H1 (cell line): ENCODE results near the gene ANKS1B. TPM values are rescaled to one million over a fixed set of nuclear protein-coding genes. Genes with fewer than 3 reads are reported as not detected.

Experiments used
- CTCF ChIA-PET: fragments of 300-600 bp; sonication (Branson Sonifier 250); formaldehyde crosslinking; loops from one replicate; lab custom pipeline; 2021; ENCODE audit not compliant: partially characterized antibody; lab: Charles Lee
- POLR2A ChIA-PET: fragments of 300-600 bp; sonication (Branson Sonifier 250); formaldehyde crosslinking; loops from one replicate; lab custom pipeline; 2021; ENCODE audit warnings: inconsistent platforms; ENCODE audit not compliant: partially characterized antibody; lab: Charles Lee
- DNase-seq, 2 experiments: peaks; one replicate each; pipeline versions ENCODE4 v3.0.0 to v3.0.0-alpha.2; 2010 to 2022; ENCODE audit warnings: low spot score in 2 of 2, low read depth in 1 of 2, mixed read lengths in 1 of 2
- FAIRE-seq: peaks from 2 replicates; lab custom pipeline; 2011; peaks lifted over from hg19 to GRCh38; lab: Jason Lieb, UNC
- H2AFZ ChIP-seq: 2 replicates; pipeline ENCODE4 v1.8.1; 2012; ENCODE audit warnings: low read length, inconsistent platforms
- H2AK5ac ChIP-seq: 2 replicates; pipeline ENCODE4 v1.6.1; 2013; ENCODE audit warnings: low read depth, low read length
- H2BK120ac ChIP-seq: replicated peaks from 2 replicates; pipeline ENCODE3; 2013; ENCODE audit warnings: low read depth, low read length, inconsistent platforms
- H2BK12ac ChIP-seq: 2 replicates; pipeline ENCODE4 v1.6.1; 2013; ENCODE audit warnings: low read depth, low read length
- H2BK15ac ChIP-seq: 2 replicates; pipeline ENCODE4 v1.6.1; 2013; ENCODE audit warnings: low read length
- H2BK20ac ChIP-seq: 2 replicates; pipeline ENCODE4 v1.6.1; 2013; ENCODE audit warnings: low read length
- H2BK5ac ChIP-seq: 2 replicates; pipeline ENCODE4 v1.6.1; 2013; ENCODE audit warnings: low read depth, low read length
- H3K14ac ChIP-seq: 2 replicates; pipeline ENCODE4 v1.6.1; 2013; ENCODE audit warnings: inconsistent platforms; ENCODE audit not compliant: insufficient read length
- H3K18ac ChIP-seq: 2 replicates; pipeline ENCODE4 v1.6.1; 2013; ENCODE audit warnings: low read length; ENCODE audit errors: extremely low read depth
- H3K23ac ChIP-seq: 2 replicates; pipeline ENCODE4 v1.6.1; 2013; ENCODE audit warnings: inconsistent platforms; ENCODE audit not compliant: insufficient read length
- H3K23me2 ChIP-seq: 2 replicates; pipeline ENCODE4 v1.6.1; 2013; ENCODE audit warnings: low read depth, low read length
- H3K27ac ChIP-seq: 2 replicates; pipeline ENCODE4 v1.6.1; 2011; ENCODE audit warnings: low read depth, low read length, inconsistent platforms
- H3K27me3 ChIP-seq, 4 experiments: replicated peaks in 1 of 4; 1 replicate in 1 of 4; 2 replicates in 3 of 4; pipeline versions ENCODE4 v1.6.1 to v1.8.1; 2011 to 2013; ENCODE audit warnings: low read length in 3 of 4, mild to moderate bottlenecking in 3 of 4, inconsistent platforms in 2 of 4, mixed read lengths in 2 of 4, moderate library complexity in 1 of 4; ENCODE audit not compliant: control insufficient read depth in 3 of 4, insufficient read depth in 3 of 4; ENCODE audit errors: extremely low read depth in 1 of 4
- H3K36me3 ChIP-seq, 4 experiments: 2 replicates each; pipeline versions ENCODE4 v1.6.1 to v1.8.1; 2011 to 2013; ENCODE audit warnings: mild to moderate bottlenecking in 4 of 4, low read length in 3 of 4, moderate library complexity in 2 of 4, control low read depth in 1 of 4, inconsistent platforms in 1 of 4; ENCODE audit not compliant: insufficient read depth in 4 of 4, control insufficient read depth in 2 of 4
- H3K4ac ChIP-seq: replicated peaks from 2 replicates; pipeline ENCODE3; 2013; ENCODE audit warnings: low read length, low read depth, mixed read lengths, inconsistent platforms; ENCODE audit not compliant: insufficient read length
- H3K4me1 ChIP-seq, 4 experiments: replicated peaks in 1 of 4; 1 replicate in 1 of 4; 2 replicates in 3 of 4; pipeline versions ENCODE4 v1.6.1 to v1.8.1; 2011 to 2013; ENCODE audit warnings: low read length in 3 of 4, inconsistent platforms in 2 of 4, mixed read lengths in 1 of 4; ENCODE audit not compliant: insufficient read depth in 4 of 4, control insufficient read depth in 3 of 4
- H3K4me2 ChIP-seq, 2 experiments: 2 replicates each; pipeline versions ENCODE4 v1.6.1 to v1.8.1; 2011 to 2013; ENCODE audit warnings: low read depth in 2 of 2, low read length in 2 of 2, control low read depth in 1 of 2, inconsistent platforms in 1 of 2, mild to moderate bottlenecking in 1 of 2; ENCODE audit not compliant: insufficient read depth in 1 of 2
- H3K4me3 ChIP-seq, 4 experiments: fragments of 200-600, 300-600 bp in 1 of 4; sonication (generic), shearing (Covaris generic), sonication (Bioruptor Twin) in 1 of 4; 2 replicates each; pipeline versions ENCODE4 v1.5.1 to v1.8.1; 2011 to 2016; ENCODE audit warnings: low read length in 4 of 4, low read depth in 3 of 4, control low read depth in 2 of 4, inconsistent platforms in 2 of 4, mild to moderate bottlenecking in 2 of 4, mixed read lengths in 1 of 4, moderate library complexity in 1 of 4; ENCODE audit not compliant: insufficient read depth in 2 of 4; ENCODE audit errors: extremely low read depth in 1 of 4
- H3K56ac ChIP-seq: replicated peaks from 2 replicates; pipeline ENCODE3; 2013; ENCODE audit warnings: low read depth, mild to moderate bottlenecking, mixed read lengths, low read length, inconsistent platforms; ENCODE audit not compliant: insufficient read length
- H3K79me1 ChIP-seq: 2 replicates; pipeline ENCODE4 v1.6.1; 2013; ENCODE audit warnings: low read depth, low read length, control low read depth
- H3K79me2 ChIP-seq, 2 experiments: 2 replicates each; pipeline versions ENCODE4 v1.6.1 to v1.8.1; 2012 to 2013; ENCODE audit warnings: low read length in 2 of 2, mild to moderate bottlenecking in 2 of 2, inconsistent platforms in 1 of 2; ENCODE audit not compliant: insufficient read depth in 2 of 2, control insufficient read depth in 1 of 2
- H3K9ac ChIP-seq, 4 experiments: replicated peaks in 1 of 4; 1 replicate in 1 of 4; 2 replicates in 3 of 4; pipeline versions ENCODE4 v1.6.1 to v1.8.1; 2011 to 2013; ENCODE audit warnings: low read depth in 3 of 4, low read length in 3 of 4, control low read depth in 2 of 4, mild to moderate bottlenecking in 2 of 4, moderate library complexity in 2 of 4, inconsistent platforms in 1 of 4; ENCODE audit errors: extremely low read depth in 1 of 4
- H3K9me3 ChIP-seq, 2 experiments: 2 replicates each; pipeline versions ENCODE4 v1.6.1 to v1.8.1; 2012 to 2013; ENCODE audit warnings: mild to moderate bottlenecking in 2 of 2, moderate library complexity in 2 of 2, control low read depth in 1 of 2, inconsistent platforms in 1 of 2, low read depth in 1 of 2, low read length in 1 of 2, mixed read lengths in 1 of 2; ENCODE audit not compliant: insufficient read depth in 2 of 2
- H4K20me1 ChIP-seq, 2 experiments: replicated peaks in 1 of 2; 2 replicates each; pipeline versions ENCODE3 to v1.8.1; 2011 to 2013; ENCODE audit warnings: inconsistent platforms in 2 of 2, low read length in 2 of 2, mild to moderate bottlenecking in 1 of 2; ENCODE audit not compliant: insufficient read depth in 2 of 2, control insufficient read depth in 1 of 2
- H4K5ac ChIP-seq: 2 replicates; pipeline ENCODE4 v1.6.1; 2013; ENCODE audit warnings: low read length, low read depth, mixed read lengths, inconsistent platforms; ENCODE audit not compliant: insufficient read length
- H4K8ac ChIP-seq: 2 replicates; pipeline ENCODE4 v1.8.0; 2013; ENCODE audit warnings: mild to moderate bottlenecking, moderate library complexity, low read length, inconsistent platforms; ENCODE audit not compliant: insufficient read depth; ENCODE audit errors: extremely low read depth
- H4K91ac ChIP-seq: replicated peaks from 2 replicates; pipeline ENCODE3; 2013; ENCODE audit warnings: low read length, mixed read lengths, inconsistent platforms; ENCODE audit not compliant: insufficient read length
- HDAC2 ChIP-seq, 2 experiments: fragments of 300-600 bp in 1 of 2; sonication (generic) in 1 of 2; IDR thresholded peaks; 2 replicates each; pipeline ENCODE4 v1.6.1; 2011 to 2012; ENCODE audit warnings: low read depth in 2 of 2, low read length in 2 of 2, mild to moderate bottlenecking in 2 of 2, moderate library complexity in 2 of 2, borderline replicate concordance in 1 of 2, inconsistent platforms in 1 of 2
- KDM1A ChIP-seq: fragments of 200-600, 300-600 bp; sonication (generic); IDR thresholded peaks from 2 replicates; pipeline ENCODE4 v1.7.1; 2016; ENCODE audit warnings: mild to moderate bottlenecking, low read length, borderline replicate concordance
- PHF8 ChIP-seq: fragments of 200-600 bp; sonication (generic); conservative IDR thresholded peaks from 2 replicates; pipeline ENCODE4 v1.7.1; 2012; ENCODE audit warnings: low read depth, mild to moderate bottlenecking, inconsistent platforms, low read length, moderate library complexity
- WGBS, 2 experiments: shearing (Covaris generic) in 1 of 2; methylation state at CpG; one replicate each; pipeline versions ENCODE4 v1.1.6 to v1.1.7; 2013 to 2015; ENCODE audit warnings: low lambda C conversion rate in 2 of 2, mixed read lengths in 2 of 2, inconsistent platforms in 1 of 2, low coverage in 1 of 2, missing lambda C conversion rate in 1 of 2; ENCODE audit not compliant: insufficient replicate concordance in 2 of 2, insufficient coverage in 1 of 2, insufficient read length in 1 of 2; ENCODE audit errors: extremely low coverage in 1 of 2, missing lambda C conversion rate in 1 of 2; 5-methylcytosine and 5-hydroxymethylcytosine counted together
- polyA plus RNA-seq, 7 experiments: library from polyadenylated mRNA; depleted of rRNA in 3 of 7; stranded (reverse) in 5 of 7; unstranded in 2 of 7; fragments of >200 nt in 5 of 7; fragments of 200-250 nt in 2 of 7; gene quantifications; 1 replicate in 5 of 7; 2 replicates in 1 of 7; 4 replicates in 1 of 7; pipeline versions ENCODE4 v1.2.1 to v1.2.3, GENCODE V29; 2011 to 2013; ENCODE audit warnings: missing spikeins in 2 of 7, mixed read lengths in 2 of 7
- total RNA-seq: library from RNA; stranded (reverse); fragmentation: NEBNext Ultra II Directional; extraction: Animal tissue kit (Norgen Biotek cat#: 25700); gene quantifications from 2 replicates; pipeline ENCODE4 v1.2.1, GENCODE V29; 2021

ANKS1B gene
- total and polyA plus RNA-seq, 2 of the 8 experiments (the other 6 are each of a cell fraction or from before 2014, with no cell fraction given) = 2.7 to 6.1 TPM

- 91% methylated on average over 5 of the region's 5 CpGs; no CpG with 5 or more reads in 1 of the 2 experiments for WGBS, 2 experiments
- no peak overlapping the region for H3K18ac ChIP-seq
- no peaks in the 10 kb centered on the region for H3K23me2 ChIP-seq
- no peak overlapping the region for H4K5ac ChIP-seq
- H2BK12ac ChIP-seq = no peak overlapping the region
- no peak overlapping the region for H3K14ac ChIP-seq
- no peak overlapping the region for H3K4ac ChIP-seq
- DNase-seq (no peak), FAIRE-seq (no peak)
- no peaks in the 10 kb centered on the region for H3K36me3 ChIP-seq
- H4K91ac ChIP-seq = no peak overlapping the region
- H2AK5ac ChIP-seq = no peak overlapping the region
- H3K27ac ChIP-seq = no peak overlapping the region
- no peak overlapping the region for H3K4me3 ChIP-seq
- no peak overlapping the region for H3K56ac ChIP-seq
- H2BK5ac ChIP-seq = no peak overlapping the region
- H3K4me1 ChIP-seq = no peaks in the 10 kb centered on the region
- no peak overlapping the region for H2AFZ ChIP-seq
- H2BK120ac ChIP-seq = no peak overlapping the region
- H3K79me2 ChIP-seq = no peaks in the 10 kb centered on the region
- H3K9ac ChIP-seq = no peak overlapping the region
- H4K20me1 ChIP-seq = no peaks in the 10 kb centered on the region
- POLR2A ChIA-PET = no interaction called here
- H2BK20ac ChIP-seq = no peak overlapping the region
- no peaks in the 10 kb centered on the region; a peak in 1 of 4 replicates for H3K9me3 ChIP-seq
- no peaks in the 10 kb centered on the region for H3K27me3 ChIP-seq
- H2BK15ac ChIP-seq = no peak overlapping the region
- H3K79me1 ChIP-seq = no peaks in the 10 kb centered on the region
- TF ChIP-seq KDM1A = 0 out of 2 replicates have a peak, but pooled peaks have one; percentile 40
- no peak for TF ChIP-seq HDAC2 (IDR thresholded peaks at IDR 0.05; ENCODE audit: borderline replicate concordance in 1 of 2, low read depth in 2 of 2, low read length in 2 of 2)
- no peak for TF ChIP-seq PHF8
- TF ChIP-seq, all 59 proteins: peak for 1
- CTCF ChIA-PET = no interaction called here
- H3K4me2 ChIP-seq = no peak overlapping the region
- H3K23ac ChIP-seq = no peak overlapping the region
- H4K8ac ChIP-seq = no peak overlapping the region
These were observed 114.7 kb downstream of the ANKS1B start for GRCh38 chr12:99870085-99870484.
